AG10803 (cell line): Measurements from ENCODE around the gene PPM1A.
A peak's percentile ranks its signal among the peaks of the same experiment; 100 is the strongest.

Source experiments
- DNase-seq: peaks from one replicate; pipeline ENCODE4 v3.0.0; 2010; ENCODE audit warnings: low read depth
- H3K4me3 ChIP-seq: 2 replicates; pipeline ENCODE4 v1.5.1; 2011; ENCODE audit warnings: mild to moderate bottlenecking, low read length, control low read depth
- TF ChIP-seq, protein P1 (sequence below): conservative IDR thresholded peaks from 2 replicates; pipeline ENCODE4 v1.5.1; 2011; ENCODE audit warnings: mild to moderate bottlenecking, low read length, control low read depth, inconsistent platforms

PPM1A gene

DNA sequence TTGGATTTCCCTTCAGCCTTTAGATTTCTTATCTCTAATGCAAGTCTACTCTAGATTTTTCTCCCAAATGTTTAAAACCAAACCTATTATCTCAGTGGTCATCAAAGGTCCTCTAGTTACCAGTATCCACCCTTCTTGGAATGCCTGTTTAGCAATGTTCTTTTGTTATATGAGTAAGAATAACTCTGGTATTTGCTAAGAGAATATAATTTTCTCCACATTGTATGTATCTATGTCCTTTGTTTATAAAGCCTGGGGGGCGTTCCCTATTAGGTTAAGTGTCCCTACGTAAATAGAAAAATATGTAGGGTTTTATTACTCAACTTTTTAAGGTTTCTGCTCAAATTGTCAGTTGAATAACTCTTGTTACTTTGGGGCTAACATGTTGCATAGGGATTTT, 27.3 kb downstream of the PPM1A start:
- H3K4me3 ChIP-seq, result no peak overlapping the region
- DNase-seq, result peak; percentile 20
- TF ChIP-seq, protein P1, sequence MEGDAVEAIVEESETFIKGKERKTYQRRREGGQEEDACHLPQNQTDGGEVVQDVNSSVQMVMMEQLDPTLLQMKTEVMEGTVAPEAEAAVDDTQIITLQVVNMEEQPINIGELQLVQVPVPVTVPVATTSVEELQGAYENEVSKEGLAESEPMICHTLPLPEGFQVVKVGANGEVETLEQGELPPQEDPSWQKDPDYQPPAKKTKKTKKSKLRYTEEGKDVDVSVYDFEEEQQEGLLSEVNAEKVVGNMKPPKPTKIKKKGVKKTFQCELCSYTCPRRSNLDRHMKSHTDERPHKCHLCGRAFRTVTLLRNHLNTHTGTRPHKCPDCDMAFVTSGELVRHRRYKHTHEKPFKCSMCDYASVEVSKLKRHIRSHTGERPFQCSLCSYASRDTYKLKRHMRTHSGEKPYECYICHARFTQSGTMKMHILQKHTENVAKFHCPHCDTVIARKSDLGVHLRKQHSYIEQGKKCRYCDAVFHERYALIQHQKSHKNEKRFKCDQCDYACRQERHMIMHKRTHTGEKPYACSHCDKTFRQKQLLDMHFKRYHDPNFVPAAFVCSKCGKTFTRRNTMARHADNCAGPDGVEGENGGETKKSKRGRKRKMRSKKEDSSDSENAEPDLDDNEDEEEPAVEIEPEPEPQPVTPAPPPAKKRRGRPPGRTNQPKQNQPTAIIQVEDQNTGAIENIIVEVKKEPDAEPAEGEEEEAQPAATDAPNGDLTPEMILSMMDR, result no peak

DNA sequence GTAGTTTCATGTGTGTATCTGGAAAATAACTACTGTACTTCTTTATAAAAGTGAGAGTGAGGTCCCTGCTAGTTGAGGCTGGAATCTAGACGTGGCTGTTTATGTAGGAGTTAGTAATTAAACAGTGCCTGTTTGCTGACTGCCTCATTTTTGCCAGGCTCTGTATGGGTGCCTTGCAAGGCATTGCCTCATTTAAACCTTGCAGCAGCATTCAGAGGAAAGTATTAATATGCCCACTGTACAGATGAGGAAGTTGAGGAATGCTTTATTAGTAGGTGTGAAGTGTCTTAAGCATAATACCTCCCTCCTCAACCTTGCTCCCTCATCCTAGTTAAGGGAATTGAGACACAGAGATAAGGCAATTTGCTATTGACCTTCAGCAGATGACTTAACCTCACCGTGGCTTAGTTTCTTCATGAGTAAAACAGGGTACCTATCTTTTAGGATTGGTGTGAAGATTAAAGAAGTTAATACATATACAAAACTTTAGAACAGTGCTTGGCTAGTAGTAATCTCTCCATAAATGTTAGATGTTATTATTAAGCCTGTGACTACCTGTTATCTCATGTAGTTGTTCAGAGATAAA, 28.7 kb downstream of the PPM1A start:
- TF ChIP-seq, protein P1, result no peak
- DNase-seq, result no peak
- H3K4me3 ChIP-seq, result no peak overlapping the region

DNA sequence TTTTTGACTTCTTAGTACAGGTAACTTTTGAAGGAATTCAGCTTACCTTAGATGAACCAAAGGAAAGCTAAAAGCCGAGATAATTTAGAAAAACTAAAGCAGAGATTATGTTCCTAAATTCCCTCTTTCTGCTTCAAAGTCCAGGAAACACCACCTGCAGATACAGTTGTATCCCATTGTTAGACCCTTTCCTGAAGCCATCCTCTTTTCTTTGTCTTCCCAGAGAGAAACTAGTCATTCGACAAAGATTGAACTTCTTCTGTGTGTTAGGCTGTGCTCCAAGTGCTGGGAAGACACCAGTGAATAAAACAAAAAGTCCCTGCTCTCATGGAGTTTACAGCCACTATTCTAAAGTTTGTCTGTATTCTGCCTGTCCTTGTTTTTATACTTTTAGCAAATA, 29.3 kb downstream of the PPM1A start:
- DNase-seq, result no peak
- no peak overlapping the region for H3K4me3 ChIP-seq
- TF ChIP-seq, protein P1, result no peak

DNA sequence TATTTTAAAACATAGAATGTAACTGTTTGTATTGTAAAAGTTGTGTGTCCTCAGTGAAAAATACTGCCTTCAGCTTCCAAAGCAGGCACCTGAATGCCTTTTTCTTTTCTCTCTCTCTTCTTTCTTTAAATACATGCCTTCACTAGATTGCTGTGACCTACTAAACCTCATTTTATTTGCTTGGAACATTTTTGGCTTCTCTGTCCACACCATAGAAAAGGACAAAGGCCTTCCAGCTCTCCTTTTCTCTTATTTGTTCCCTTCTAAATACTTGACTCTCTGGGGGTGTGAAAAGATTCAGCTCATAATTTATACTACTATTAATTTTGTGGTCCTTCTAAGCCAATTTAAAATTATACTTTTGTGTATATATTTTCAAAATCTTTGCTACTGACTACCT, 38.4 kb downstream of the PPM1A start:
- no peak overlapping the region for H3K4me3 ChIP-seq
- no peak for DNase-seq
- TF ChIP-seq, protein P1, result no peak

DNA sequence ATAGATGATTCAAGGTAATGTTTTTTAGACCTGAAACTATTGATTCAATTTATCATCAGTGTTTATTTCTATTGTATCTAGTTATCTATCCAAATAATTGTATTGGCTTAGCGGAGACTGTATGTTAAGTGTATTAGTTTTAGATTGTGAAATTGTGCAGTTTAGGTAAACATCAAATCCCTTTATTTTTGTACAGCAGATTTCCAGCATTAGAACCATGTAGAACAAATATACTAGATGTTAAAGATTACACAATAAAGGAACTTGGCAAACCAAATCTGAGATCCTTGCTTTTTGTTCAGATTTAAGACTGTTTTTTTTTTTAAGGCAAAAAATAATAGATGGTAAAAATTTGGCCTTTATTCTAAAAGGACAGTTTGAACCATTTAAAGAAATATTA, 39.3 kb downstream of the PPM1A start:
- no peak overlapping the region for H3K4me3 ChIP-seq
- no peak for DNase-seq
- TF ChIP-seq, protein P1, result no peak

DNA sequence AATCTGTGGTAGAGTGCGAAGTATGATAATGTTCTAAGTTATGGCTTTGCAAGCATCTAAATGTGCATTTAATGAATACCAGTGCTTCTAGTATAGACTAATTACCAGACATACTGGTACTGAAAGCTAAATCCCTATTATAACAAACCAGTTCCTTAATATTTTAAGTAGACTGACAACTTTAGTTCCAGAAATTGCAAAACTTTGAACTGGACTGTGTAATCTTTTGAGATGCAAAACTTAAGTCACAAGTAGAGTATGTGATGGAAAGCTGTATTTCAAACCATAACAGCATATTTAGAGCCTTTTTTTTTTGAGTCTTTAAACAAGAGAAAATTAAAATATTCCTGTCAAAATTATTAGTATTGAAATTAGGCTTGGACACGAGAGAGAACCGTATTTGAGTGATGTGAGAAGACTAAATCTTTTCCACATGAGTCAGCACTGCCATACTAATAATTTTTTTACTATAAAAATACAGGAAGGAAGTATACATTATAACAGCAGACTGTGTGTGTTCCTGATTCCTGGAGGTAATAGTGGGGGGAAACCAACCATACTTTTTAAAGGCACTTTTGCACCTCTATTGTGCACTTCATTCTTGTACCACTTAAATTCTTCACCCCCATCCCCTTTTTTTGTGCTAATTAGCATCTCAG, 45.5 kb downstream of the PPM1A start:
- TF ChIP-seq, protein P1, result no peak
- H3K4me3 ChIP-seq, result no peak overlapping the region
- DNase-seq, result no peak

DNA sequence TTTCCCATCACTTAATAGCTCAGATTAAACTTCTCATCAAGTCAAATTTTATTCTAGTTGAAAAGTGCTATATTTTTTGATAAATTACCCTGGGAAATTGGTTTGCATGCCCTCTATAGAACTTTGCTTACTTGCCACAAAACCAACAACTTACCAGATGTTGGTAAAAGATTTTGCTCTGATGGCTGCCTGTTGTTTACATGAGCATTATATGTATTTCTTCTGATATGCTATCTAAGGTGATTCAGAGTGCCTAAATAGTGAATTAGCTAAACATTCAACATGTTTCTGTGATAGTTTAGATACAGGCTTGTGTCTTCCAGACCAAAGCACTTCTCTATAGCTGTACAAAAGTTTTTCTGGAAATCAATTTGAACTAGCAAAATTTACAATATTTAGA, 51.0 kb downstream of the PPM1A start:
- no peak for DNase-seq
- TF ChIP-seq, protein P1, result no peak
- H3K4me3 ChIP-seq, result no peak overlapping the region
